HAP-1 (cell line): ENCODE data around the gene CD226.
A peak's percentile ranks its signal among the peaks of the same experiment; 100 is the strongest.
"Not testable (repeated sequence)": the region's sequence is repeated elsewhere in the genome, so short reads cannot be mapped to it uniquely, and the experiment has no call there.

Source experiments
- DNase-seq, 2 experiments: peaks; one replicate each; pipeline ENCODE4 v3.0.0-alpha.2; 2016 to 2020; ENCODE audit warnings: low spot score in 2 of 2
- H3K27me3 ChIP-seq: fragments of 250-450 bp; sonication (Bioruptor Pico); 2 replicates; pipeline ENCODE4 v1.5.1; 2020; ENCODE audit warnings: low read depth, mild to moderate bottlenecking, moderate library complexity
- H3K36me3 ChIP-seq: fragments of 250-450 bp; sonication (Bioruptor Pico); replicated peaks from 2 replicates; pipeline ENCODE4 v1.5.1; 2020; ENCODE audit warnings: mild to moderate bottlenecking
- H3K4me1 ChIP-seq: fragments of 250-450 bp; sonication (Bioruptor Pico); 2 replicates; pipeline ENCODE4 v1.5.1; 2020; ENCODE audit warnings: mild to moderate bottlenecking
- H3K4me3 ChIP-seq: fragments of 250-450 bp; sonication (Bioruptor Pico); 2 replicates; pipeline ENCODE4 v1.5.1; 2020; ENCODE audit warnings: mild to moderate bottlenecking, moderate library complexity
- H3K9me3 ChIP-seq: fragments of 250-450 bp; sonication (Bioruptor Pico); 2 replicates; pipeline ENCODE4 v1.5.1; 2020; ENCODE audit warnings: mild to moderate bottlenecking, moderate library complexity
- in situ Hi-C: fragments of 300-500 bp; cut with MboI; formaldehyde crosslinking; loops from 3 replicates; pipeline ENCODE4 v1.14.3; 2020; ENCODE audit warnings: low sequenced_read_pairs, inconsistent platforms, mixed read lengths

CD226 gene

DNA sequence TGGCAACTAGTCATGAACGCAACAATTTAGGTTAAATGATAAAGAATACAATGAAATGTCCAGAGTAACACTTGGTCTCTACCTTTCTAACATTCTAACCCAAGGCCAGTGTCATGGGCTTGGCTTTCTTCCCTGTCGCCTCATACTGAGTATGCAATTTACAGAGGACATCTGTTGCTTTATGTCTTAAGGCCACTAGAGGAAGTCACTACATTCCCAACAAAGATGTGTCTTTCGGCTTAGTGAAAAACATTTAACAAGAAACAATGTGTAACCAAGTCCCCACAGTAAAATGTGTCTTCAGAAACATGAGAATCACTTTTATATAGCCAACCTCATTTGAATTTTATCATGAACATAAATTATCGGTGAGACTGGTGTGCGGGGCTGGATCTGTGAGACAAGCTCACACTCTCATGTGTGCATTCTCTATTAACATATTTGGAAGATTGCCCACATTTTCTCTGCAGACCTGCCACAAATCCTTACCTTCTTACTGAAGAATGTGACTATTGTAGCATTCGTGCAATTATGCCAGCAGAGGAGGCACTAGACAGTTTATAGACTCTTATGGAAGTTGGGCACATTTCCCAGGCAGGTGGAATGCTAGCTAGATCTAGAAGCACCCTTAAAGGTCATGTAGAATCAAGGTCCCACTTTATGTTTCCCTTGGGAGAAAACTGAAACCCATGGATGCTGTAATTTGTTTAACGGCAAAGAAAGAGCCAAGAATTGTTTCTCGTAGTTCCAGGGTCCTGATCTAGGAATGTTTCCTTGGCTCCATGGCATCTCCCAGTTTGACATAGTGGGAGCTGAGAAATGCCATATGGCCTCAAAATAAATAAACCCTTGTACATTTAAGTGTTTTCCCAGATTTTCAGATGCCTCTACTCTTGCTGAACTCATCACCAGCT lies 101.8 kb downstream of the CD226 start:
- H3K27me3 ChIP-seq, result no peaks in the 10 kb centered on the region
- no peaks in the 10 kb centered on the region for H3K4me1 ChIP-seq
- in situ Hi-C loops, result no loop called here
- H3K9me3 ChIP-seq, result no peaks in the 10 kb centered on the region
- no peak overlapping the region for H3K4me3 ChIP-seq
- no peak for DNase-seq
- no peaks in the 10 kb centered on the region for H3K36me3 ChIP-seq

DNA sequence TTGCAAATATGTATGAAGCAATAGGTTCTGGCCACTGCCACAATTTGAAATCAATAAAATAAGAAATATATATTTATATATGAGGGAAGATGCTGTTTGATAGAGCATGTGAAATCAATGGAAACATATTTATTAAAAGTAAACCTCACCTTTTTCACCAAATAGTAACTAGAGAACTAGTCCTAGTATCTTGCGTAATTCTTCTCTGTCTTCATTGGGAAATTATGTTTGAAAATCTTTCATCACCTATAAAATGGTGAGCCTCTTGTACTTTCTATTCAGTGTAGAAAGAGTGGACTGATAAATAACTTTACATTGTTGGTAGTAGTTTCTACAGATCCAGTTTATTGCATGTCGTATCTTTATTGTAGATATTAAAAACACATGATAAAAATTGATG lies 103.0 kb downstream of the CD226 start:
- Histone ChIP-seq H3K9me3 (no peaks in the 10 kb centered on the region), H3K4me1 (no peaks in the 10 kb centered on the region), H3K27me3 (no peaks in the 10 kb centered on the region), H3K36me3 (no peaks in the 10 kb centered on the region), H3K4me3 (no peak overlapping the region)
- no peak for DNase-seq
- in situ Hi-C loops, result no loop called here

DNA sequence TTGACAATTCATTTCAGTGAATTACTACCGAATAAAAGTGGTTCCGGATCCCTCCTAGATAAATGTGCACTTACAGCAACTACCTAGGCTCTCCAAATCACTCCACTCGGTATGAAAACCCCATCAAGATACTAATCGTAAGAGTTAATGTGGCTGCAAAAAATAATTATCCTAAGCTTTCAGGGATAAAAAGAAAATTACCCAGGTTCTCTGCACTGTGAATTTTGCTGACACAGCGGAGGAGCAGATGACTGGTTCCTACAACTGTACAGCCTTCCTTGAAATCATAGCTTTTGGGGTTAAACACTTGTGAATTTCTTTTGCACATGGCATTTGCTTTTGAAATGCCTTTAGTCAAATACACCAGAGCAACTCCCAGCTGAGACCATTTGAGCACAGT lies 104.7 kb downstream of the CD226 start:
- no peaks in the 10 kb centered on the region for H3K36me3 ChIP-seq
- in situ Hi-C loops, result no loop called here
- H3K4me3 ChIP-seq, result no peak overlapping the region
- no peaks in the 10 kb centered on the region for H3K27me3 ChIP-seq
- H3K9me3 ChIP-seq, result no peaks in the 10 kb centered on the region
- no peak for DNase-seq
- no peaks in the 10 kb centered on the region for H3K4me1 ChIP-seq

DNA sequence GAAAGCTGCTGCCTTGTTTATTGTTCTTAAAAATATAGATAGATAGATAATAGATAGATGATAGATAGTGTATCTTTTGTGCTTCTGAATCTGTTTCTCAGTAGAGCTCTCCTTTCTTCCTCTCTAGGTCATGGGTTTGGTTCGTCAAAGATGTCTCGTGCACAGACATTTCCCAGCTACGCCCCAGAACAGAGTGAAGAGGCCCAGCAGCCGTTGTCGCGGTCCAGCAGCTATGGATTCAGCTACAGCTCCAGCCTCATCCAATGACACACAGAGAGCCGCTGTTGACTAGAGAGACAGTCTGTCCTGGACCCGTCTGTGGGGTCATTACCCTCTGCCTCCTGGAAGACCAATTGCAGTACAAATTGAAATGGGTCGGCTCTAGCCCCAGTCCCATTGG lies 106.6 kb downstream of the CD226 start:
- H3K36me3 ChIP-seq, result no peaks in the 10 kb centered on the region
- no peaks in the 10 kb centered on the region for H3K9me3 ChIP-seq
- no peak for DNase-seq
- no peaks in the 10 kb centered on the region for H3K4me1 ChIP-seq
- no peaks in the 10 kb centered on the region for H3K27me3 ChIP-seq
- in situ Hi-C loops, result no loop called here
- H3K4me3 ChIP-seq, result no peak overlapping the region

DNA sequence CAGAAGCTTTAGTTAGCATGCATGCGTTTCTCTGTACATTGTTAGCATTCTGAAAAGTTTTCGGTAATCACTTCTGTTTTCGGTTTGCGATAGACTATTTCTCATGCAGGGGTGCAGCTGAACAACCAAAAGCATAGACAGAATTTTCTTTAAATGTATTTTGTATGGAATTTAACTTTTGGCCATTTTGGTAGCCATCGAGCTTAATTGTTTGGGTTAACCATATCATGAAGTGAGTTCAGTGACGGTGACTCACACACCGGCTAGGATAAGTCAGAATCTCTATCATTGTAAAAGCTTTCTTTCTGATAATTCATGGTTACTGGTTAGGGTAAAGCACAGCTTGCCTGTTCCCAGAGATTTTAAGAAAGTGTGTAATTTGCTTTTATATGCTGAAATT lies 107.2 kb downstream of the CD226 start:
- Histone ChIP-seq H3K9me3 (no peaks in the 10 kb centered on the region), H3K4me1 (no peaks in the 10 kb centered on the region), H3K27me3 (no peaks in the 10 kb centered on the region), H3K4me3 (no peak overlapping the region), H3K36me3 (no peaks in the 10 kb centered on the region)
- DNase-seq, result no peak
- in situ Hi-C loops, result no loop called here

DNA sequence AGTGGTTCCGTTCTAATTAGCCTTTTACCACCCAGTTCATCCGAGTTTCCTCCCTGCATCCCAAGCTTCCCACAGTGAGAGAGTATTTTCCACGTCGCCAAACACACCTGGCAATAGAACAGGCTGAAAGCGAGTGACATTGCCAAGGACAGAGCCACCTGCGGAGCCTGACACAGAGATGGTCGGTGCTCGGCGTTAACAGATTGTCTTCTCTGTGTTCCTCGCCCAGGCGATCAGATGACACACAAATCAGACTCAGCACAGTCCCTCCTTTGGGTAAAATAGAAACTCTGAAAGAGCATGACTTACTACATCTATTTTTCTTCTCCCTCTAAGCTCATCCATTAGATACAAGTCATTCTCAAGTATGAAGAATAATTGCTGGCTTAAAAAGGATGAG lies 107.7 kb downstream of the CD226 start:
- H3K4me3 ChIP-seq, result no peak overlapping the region
- no peak for DNase-seq
- in situ Hi-C loops, result no loop called here
- no peaks in the 10 kb centered on the region for H3K36me3 ChIP-seq
- no peaks in the 10 kb centered on the region for H3K4me1 ChIP-seq
- H3K27me3 ChIP-seq, result no peaks in the 10 kb centered on the region
- no peaks in the 10 kb centered on the region for H3K9me3 ChIP-seq

DNA sequence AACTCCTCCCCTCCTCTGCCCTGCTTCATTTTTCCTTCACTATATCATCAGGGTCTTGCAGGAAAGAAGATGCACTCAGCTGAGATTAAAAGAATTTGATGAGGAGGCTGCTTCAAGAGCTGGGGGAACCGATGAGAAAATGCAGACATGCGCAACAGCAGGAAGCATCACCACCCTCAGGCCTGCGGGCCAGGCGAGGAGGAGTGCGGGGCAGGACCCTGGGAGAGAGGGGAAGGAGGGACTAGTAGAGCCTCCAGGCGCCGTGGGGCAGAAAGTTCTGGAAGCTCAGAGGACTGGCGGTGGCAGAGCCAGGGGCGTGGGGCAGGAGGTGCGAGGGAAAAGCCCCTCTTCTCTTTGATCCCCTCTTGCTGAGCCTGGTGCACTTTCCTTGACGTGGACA lies 108.2 kb downstream of the CD226 start:
- Histone ChIP-seq H3K4me3 (no peak overlapping the region), H3K9me3 (no peaks in the 10 kb centered on the region), H3K36me3 (no peaks in the 10 kb centered on the region), H3K4me1 (no peaks in the 10 kb centered on the region), H3K27me3 (no peaks in the 10 kb centered on the region)
- DNase-seq, result no peak
- in situ Hi-C loops, result no loop called here

DNA sequence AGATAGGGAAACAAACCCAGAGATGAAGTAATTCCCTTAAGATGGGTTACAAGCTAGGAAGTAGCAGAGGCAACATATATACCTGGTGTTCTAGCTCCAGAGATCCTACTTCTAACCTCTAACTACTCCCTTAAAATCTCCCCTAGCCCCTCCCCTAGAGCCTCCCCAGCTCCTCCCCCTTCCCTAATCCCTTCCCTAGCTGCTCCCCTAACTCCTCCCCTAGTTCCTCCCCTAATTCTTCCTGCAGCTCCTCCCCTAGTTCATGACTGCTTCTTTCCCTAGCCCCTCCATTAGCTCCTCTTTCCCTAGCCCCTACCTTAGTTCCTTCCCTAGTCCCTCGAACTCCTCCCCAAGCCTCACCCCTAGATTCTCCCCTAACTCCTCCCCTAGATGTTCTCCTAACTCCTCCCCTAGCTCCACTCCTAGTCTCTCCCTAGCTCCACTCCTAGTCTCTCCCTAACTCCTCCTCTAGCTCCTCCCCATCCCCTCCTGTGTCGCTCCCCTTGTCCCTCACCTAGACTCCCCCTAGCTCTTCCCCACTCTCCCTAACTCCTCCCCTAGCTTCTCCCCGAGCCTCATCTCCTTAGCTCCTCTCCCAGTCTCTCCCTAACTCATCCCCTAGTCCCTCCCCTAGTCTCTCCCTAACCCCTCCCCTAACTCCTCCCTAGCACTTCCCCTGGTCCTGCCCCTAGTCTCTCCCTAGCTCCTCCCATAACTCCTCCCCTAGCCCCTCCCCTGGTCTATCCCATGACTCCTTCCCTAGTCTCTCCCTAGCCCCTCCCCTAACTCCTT lies 108.9 kb downstream of the CD226 start:
- no peaks in the 10 kb centered on the region for H3K27me3 ChIP-seq
- no peaks in the 10 kb centered on the region for H3K4me1 ChIP-seq
- H3K9me3 ChIP-seq, result no peaks in the 10 kb centered on the region
- no peak overlapping the region for H3K4me3 ChIP-seq
- no peaks in the 10 kb centered on the region for H3K36me3 ChIP-seq
- in situ Hi-C loops, result no loop called here
- DNase-seq, result peak; percentile 8 to 73

DNA sequence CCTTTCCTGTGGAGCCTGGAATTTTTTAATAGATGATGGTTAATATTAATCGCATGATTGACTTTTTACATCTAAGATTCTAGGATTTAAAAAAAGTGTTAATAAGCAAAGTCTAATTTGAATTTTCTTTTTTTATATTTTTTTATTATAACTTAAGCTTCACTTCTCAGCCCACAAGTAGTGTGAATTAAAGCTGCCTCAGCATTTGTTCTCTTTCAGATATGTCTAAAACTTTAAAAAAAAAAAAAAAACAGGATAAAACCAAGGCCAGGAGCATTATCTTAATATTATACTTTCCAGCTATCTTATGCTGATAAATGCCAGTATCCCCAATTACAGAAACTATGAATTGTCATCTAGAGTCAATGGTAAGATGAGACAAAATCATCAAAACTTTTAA lies 109.7 kb downstream of the CD226 start:
- Histone ChIP-seq H3K9me3 (no peaks in the 10 kb centered on the region), H3K4me3 (no peak overlapping the region), H3K27me3 (no peaks in the 10 kb centered on the region), H3K36me3 (no peaks in the 10 kb centered on the region), H3K4me1 (no peaks in the 10 kb centered on the region)
- no peak for DNase-seq
- in situ Hi-C loops, result no loop called here

DNA sequence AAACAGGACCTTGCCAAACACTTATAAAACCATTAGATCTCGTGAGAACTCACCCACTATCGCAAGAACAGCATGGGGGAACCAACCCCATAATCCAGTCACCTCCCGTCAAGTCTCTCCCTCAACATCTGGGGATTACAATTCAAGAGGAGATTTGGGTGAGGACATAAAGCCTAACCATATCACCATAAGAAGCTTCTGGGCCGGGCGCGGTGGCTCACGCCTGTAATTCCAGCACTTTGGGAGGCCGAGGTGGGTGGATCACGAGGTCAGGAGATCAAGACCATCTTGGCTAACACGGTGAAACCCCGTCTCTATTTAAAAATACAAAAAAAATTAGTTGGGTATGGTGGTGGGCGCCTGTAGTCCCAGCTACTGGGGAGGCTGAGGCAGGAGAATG lies 112.7 kb downstream of the CD226 start:
- DNase-seq, H3K36me3 ChIP-seq, H3K27me3 ChIP-seq, H3K4me1 ChIP-seq, H3K9me3 ChIP-seq, H3K4me3 ChIP-seq, in situ Hi-C loops: not testable (repeated sequence)

DNA sequence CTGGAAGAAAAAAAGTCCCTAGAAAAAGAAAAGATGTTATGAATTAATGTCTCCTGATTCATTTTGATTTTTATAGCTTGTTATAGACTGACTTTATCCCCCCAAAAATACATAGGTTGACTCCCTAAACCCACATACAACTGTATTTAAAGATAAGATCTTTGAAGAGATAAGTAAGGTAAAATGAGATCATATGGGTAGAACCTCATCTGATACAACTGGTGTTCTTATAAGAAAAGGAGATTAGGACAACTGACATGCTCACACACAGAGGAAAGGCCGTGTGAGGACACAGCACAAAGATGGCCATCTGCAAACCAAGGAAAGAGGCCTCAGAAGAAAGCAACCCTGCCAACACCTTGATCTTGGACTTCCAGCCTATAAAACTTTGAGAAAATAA lies 117.5 kb downstream of the CD226 start:
- Histone ChIP-seq H3K4me1 (no peaks in the 10 kb centered on the region), H3K9me3 (no peaks in the 10 kb centered on the region), H3K36me3 (no peaks in the 10 kb centered on the region), H3K4me3 (no peak overlapping the region), H3K27me3 (no peaks in the 10 kb centered on the region)
- DNase-seq, result no peak
- in situ Hi-C loops, result no loop called here

DNA sequence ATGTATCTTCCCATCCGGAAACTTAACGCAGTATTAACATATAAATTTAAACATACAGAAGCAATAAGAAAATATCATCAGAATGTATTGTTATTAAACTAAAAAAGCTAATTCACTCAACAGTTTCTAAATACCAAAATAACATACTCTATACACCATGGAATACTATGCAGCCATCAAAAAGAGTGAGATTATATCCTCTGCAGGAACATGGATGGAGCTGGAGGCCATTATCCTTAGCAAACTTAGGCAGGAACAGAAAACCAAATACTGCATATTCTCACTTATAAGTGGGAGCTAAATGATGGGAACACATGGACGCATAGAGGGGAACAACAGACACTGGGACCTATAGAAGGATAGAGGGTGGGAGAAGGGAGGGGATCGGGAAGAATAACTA lies 127.1 kb downstream of the CD226 start:
- H3K27me3 ChIP-seq, result no peaks in the 10 kb centered on the region
- DNase-seq, result no peak
- no peaks in the 10 kb centered on the region for H3K4me1 ChIP-seq
- H3K36me3 ChIP-seq, result no peaks in the 10 kb centered on the region
- H3K9me3 ChIP-seq, result no peaks in the 10 kb centered on the region
- in situ Hi-C loops, result no loop called here
- no peak overlapping the region for H3K4me3 ChIP-seq

DNA sequence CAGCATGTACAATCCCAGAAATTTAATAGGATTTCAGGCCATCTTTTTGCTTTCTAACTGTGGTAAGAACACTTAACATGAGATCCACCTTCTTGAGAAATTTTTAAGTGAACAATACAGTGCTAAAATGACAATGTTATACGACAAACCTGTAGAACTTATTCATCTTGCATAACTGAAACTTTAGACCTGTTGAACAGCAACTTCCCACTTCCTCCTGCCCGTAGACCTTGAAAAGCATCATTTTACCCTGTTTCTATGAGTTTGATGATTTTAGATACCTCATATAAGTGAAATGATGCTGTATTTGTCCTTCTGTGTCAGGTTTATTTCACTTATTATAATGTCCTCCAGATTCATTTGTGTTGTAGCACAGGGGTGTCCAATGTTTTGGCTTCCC lies 128.2 kb downstream of the CD226 start:
- no peaks in the 10 kb centered on the region for H3K36me3 ChIP-seq
- H3K4me3 ChIP-seq, result no peak overlapping the region
- H3K4me1 ChIP-seq, result no peaks in the 10 kb centered on the region
- H3K9me3 ChIP-seq, result no peaks in the 10 kb centered on the region
- no peak for DNase-seq
- in situ Hi-C loops, result no loop called here
- no peaks in the 10 kb centered on the region for H3K27me3 ChIP-seq

DNA sequence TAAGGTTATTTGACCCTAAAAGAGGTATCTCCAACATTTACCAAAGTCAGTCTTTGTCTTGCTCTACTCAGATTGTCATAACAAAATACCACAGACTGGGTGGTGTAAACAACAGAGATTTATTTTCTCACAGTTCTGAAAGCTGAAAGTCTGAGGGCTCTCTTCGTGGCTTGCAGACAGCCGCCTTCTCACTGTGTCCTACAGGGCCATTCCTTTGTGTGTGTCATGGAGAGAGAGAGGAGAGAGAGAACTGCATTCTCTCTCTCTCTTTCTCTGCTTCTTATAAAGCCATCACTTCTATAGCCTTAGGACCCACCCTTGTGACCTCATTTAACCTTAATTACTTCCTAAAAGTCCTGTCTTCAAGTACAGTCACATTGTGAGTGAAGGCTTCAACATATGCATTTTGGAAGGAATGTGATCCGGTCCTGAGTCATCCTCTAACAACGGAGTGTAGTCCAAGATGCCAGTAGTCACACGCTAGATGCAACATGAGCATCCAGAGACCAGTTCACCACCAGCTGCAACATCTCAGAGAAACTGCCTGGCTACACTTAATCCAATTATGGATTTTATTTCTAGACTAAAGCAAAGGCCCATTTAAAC lies 130.2 kb downstream of the CD226 start:
- Histone ChIP-seq H3K4me1 (no peaks in the 10 kb centered on the region), H3K27me3 (no peaks in the 10 kb centered on the region), H3K36me3 (no peaks in the 10 kb centered on the region), H3K4me3 (no peak overlapping the region), H3K9me3 (no peaks in the 10 kb centered on the region)
- in situ Hi-C loops, result no loop called here
- no peak for DNase-seq
